ENCODE results near the gene FARS2. TPM values are rescaled to one million over a fixed set of nuclear protein-coding genes. Genes with fewer than 3 reads are reported as not detected.

Gene FARS2
- total and polyA plus RNA-seq, 5 donors = 13.9 to 19.6 (median 16.7) TPM

DNA sequence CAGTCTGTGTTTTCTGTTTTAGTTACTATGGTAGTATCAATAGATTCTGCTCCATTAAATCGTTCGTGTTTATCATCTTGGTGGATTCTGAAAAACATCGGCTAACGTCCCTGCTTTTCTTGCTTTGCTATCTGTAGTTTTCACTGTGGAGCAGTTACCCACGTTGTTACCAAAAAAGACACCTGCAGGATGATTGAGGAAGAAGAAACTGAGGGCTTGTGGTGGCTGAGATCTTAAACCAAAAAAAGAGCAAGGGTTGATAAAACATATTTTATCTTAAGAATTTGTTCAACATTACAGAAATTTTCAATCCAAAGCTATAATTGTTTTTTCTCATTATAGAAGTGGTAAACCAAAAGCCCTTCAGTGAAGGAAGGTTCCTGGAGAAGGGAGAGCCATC is 166.3 kb downstream of the FARS2 start:
- intact Hi-C loops (cut with DNase I) = no loop called here

DNA sequence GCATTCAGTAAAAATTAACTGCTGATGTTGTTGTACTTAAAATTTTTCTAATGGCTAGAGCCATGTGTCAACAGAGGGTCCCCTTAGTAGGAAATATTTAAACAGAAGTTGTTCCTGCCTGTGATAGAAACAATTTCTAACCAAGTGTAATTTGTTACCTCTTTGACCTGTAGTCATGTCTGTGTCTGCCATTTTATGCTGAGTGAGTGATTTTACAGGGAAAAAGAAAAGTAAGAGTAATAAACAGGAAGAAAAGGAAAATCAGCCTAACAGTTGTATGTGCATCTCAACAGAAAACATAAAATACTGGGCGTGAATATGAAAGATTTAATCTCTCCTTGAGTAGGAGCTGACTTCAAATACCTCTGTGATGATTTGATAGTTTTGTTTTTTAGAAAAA is 172.0 kb downstream of the FARS2 start:
- Histone ChIP-seq H3K9me3 (ENCODE audit: control insufficient read depth, low read length) (no peaks in the 10 kb centered on the region), H3K4me1 (ENCODE audit: control insufficient read depth, insufficient read depth, low read length) (no peaks in the 10 kb centered on the region), H3K27me3 (ENCODE audit: control insufficient read depth, insufficient read depth) (no peaks in the 10 kb centered on the region), H3K27ac (ENCODE audit: low read length) (no peak overlapping the region), H3K4me3 (ENCODE audit: low read length) (no peak overlapping the region)
- ATAC-seq (no peak), DNase-seq (no peak)
- intact Hi-C loops (cut with DNase I) = no loop called here
- 97% methylated on average over 1 of the region's 1 CpG for WGBS

More for the DNA sequence above, 166.3 kb downstream of the FARS2 start:
- Histone ChIP-seq H3K4me3 (ENCODE audit: low read length) (no peak overlapping the region), H3K27me3 (ENCODE audit: control insufficient read depth, insufficient read depth) (no peaks in the 10 kb centered on the region), H3K4me1 (ENCODE audit: control insufficient read depth, insufficient read depth, low read length) (no peaks in the 10 kb centered on the region), H3K9me3 (ENCODE audit: control insufficient read depth, low read length) (no peaks in the 10 kb centered on the region), H3K27ac (ENCODE audit: low read length) (no peak overlapping the region)
- WGBS = 70% methylated on average over 5 of the region's 5 CpGs
- no peak for DNase-seq
- ATAC-seq = no peak

DNA sequence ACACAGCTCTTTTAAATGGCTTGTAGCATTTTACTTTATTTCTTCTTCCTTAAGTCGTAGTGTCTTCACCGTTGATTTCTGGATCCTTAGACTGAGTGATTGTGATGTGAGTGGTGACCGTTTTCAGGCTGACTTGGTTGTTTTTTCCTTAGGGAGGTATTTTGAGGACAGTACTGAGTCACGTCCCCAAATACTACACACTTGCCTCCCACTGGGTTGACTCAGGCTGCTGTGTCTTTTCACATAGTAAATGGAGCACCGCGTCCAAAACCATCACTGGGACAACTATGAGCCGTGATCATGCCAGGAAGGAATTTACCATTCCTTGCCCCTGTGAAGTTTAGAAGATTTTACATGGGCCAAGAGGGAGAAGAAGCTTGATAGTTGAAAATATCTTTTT is 174.1 kb downstream of the FARS2 start:
- intact Hi-C loops (cut with DNase I) = no loop called here
- DNase-seq = no peak
- Histone ChIP-seq H3K9me3 (ENCODE audit: control insufficient read depth, low read length) (no peaks in the 10 kb centered on the region), H3K27ac (ENCODE audit: low read length) (no peak overlapping the region), H3K27me3 (ENCODE audit: control insufficient read depth, insufficient read depth) (no peaks in the 10 kb centered on the region), H3K4me1 (ENCODE audit: control insufficient read depth, insufficient read depth, low read length) (no peaks in the 10 kb centered on the region), H3K4me3 (ENCODE audit: low read length) (no peak overlapping the region)
- WGBS = 92% methylated on average over 7 of the region's 7 CpGs
- ATAC-seq = no peak

DNA sequence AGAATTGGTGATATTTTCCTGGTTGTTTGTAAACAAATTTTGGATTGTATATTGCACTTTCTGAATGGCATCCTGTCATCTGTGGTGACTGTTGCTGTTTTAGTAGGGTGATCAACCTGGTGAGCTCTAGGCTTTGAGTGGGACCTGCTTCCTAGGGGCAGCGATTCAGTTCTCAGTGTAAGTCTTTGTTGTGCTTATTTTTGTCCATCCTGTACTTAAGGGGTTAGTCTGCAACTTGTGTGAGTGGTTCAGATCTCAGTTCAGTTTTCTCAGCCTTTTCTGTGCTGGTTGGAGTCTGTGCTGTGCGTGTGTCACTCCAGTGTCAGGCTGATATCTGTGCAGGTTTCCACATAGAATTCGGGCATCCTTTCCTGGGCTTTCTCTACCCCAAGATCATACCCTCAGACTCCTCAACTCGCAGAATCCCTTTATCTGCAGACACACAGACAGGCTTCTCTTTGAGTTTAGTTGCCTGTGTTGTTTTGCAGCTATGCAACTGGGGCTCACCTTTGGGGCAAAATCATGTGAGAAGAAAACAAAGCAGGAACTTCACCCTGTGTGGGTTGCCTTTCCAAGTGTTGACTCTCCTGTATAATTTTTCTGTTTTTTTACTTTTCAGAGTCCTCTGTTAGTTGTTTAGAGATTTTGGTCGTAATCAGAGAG is 177.7 kb downstream of the FARS2 start:
- intact Hi-C loops (cut with DNase I) = no loop called here
- Histone ChIP-seq H3K4me1 (ENCODE audit: control insufficient read depth, insufficient read depth, low read length) (peaks cover 4% of the 10 kb centered on the region), H3K4me3 (ENCODE audit: low read length) (no peak overlapping the region), H3K27me3 (ENCODE audit: control insufficient read depth, insufficient read depth) (no peaks in the 10 kb centered on the region), H3K27ac (ENCODE audit: low read length) (no peak overlapping the region), H3K9me3 (ENCODE audit: control insufficient read depth, low read length) (no peaks in the 10 kb centered on the region)
- ATAC-seq = no peak
- WGBS = 66% methylated on average over 5 of the region's 5 CpGs
- DNase-seq = no peak

DNA sequence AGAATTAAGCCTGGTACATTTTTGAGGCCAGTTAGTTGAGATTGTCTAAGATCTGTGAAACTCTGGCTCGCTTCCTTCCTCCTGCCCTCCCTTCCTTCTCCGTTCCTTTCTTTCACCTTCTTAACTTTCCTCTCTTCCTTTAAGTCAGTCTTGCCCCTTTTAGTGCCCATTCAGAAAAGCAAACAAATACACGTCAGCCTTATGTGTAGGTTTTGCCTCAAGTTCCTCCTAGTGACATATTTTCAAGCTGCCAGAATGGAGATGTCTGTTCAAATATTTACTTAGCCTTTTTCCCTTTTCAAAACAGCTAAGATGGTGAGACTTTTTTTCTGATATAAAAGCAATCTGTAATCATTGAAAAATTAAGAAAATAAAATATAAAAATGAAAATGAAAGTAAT is 178.4 kb downstream of the FARS2 start:
- WGBS = 67% methylated on average over 3 of the region's 3 CpGs
- no peaks in the 10 kb centered on the region for H3K9me3 ChIP-seq (ENCODE audit: control insufficient read depth, low read length)
- no peak overlapping the region for H3K4me3 ChIP-seq (ENCODE audit: low read length)
- DNase-seq = no peak
- H3K4me1 ChIP-seq (ENCODE audit: control insufficient read depth, insufficient read depth, low read length) = peaks cover 4% of the 10 kb centered on the region
- intact Hi-C loops (cut with DNase I) = no loop called here
- H3K27ac ChIP-seq (ENCODE audit: low read length) = no peak overlapping the region
- H3K27me3 ChIP-seq (ENCODE audit: control insufficient read depth, insufficient read depth) = no peaks in the 10 kb centered on the region
- no peak for ATAC-seq

DNA sequence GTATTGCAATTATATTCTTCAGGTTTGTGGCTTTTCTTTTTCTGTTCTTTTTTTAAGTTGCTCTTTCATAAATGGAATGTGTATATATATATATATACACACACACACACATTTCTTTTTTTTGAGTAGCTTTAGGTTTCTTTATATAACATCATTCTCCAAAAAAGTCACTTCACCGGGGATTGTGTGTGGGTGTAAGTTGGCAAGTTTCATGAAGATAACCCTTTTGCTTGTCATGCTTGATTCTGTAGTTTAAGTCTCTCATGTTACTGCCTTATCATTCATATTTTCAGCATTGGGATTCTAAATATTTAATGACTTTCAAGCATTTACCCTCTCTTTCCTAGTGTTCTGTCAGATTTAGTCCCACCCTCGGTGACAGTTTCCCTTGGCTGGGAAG is 181.0 kb downstream of the FARS2 start:
- DNase-seq = no peak
- WGBS = 50% methylated on average over 2 of the region's 2 CpGs
- no peak for ATAC-seq
- intact Hi-C loops (cut with DNase I) = no loop called here
- H3K9me3 ChIP-seq (ENCODE audit: control insufficient read depth, low read length) = no peaks in the 10 kb centered on the region
- no peak overlapping the region for H3K27ac ChIP-seq (ENCODE audit: low read length)
- no peaks in the 10 kb centered on the region for H3K27me3 ChIP-seq (ENCODE audit: control insufficient read depth, insufficient read depth)
- peaks cover 4% of the 10 kb centered on the region for H3K4me1 ChIP-seq (ENCODE audit: control insufficient read depth, insufficient read depth, low read length)
- H3K4me3 ChIP-seq (ENCODE audit: low read length) = no peak overlapping the region

DNA sequence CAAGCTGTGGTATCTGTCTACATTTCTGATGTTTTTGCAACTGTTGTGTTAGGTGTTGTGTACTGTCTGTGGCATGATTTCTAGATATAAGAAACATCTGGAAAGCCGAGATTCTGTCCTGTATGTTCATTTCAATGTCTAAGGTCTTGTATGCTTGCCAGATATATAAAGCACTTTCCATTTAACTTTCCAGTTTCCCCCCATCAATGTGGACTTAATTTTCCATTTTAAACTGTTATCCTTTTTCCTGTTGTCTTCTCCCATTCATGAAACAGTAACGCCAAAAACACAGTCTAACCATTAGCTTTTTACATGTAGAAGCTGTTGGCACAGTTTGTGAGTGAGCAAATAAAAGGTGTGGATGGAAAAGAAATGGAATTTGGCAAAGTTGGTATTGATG is 181.6 kb downstream of the FARS2 start:
- H3K27me3 ChIP-seq (ENCODE audit: control insufficient read depth, insufficient read depth) = no peaks in the 10 kb centered on the region
- no peak for DNase-seq
- ATAC-seq = no peak
- H3K4me3 ChIP-seq (ENCODE audit: low read length) = no peak overlapping the region
- H3K4me1 ChIP-seq (ENCODE audit: control insufficient read depth, insufficient read depth, low read length) = peaks cover 4% of the 10 kb centered on the region
- no peak overlapping the region for H3K27ac ChIP-seq (ENCODE audit: low read length)
- H3K9me3 ChIP-seq (ENCODE audit: control insufficient read depth, low read length) = no peaks in the 10 kb centered on the region
- WGBS = 58% methylated on average over 2 of the region's 2 CpGs
- intact Hi-C loops (cut with DNase I) = no loop called here

DNA sequence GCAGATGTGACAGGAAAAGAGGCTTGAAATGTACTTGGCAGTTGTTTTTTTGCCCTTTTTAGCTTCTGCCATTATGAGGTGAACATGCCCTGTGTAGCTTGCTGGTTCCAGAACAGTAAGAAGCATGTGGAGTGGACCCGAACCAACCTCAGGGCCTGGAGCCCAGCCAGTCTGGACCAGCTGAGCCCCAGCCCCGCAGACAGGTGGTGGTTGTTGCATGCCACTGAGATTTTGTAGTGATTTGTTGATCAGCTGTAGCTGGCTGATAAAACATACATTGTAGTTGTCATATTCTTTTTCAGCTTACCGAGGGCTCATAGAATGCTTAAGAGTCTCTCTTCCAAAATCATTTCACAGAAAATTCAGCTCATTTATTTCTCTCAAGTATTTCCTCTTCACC is 182.2 kb downstream of the FARS2 start:
- ATAC-seq (no peak), DNase-seq (no peak)
- H3K27me3 ChIP-seq (ENCODE audit: control insufficient read depth, insufficient read depth) = no peaks in the 10 kb centered on the region
- no peak overlapping the region for H3K27ac ChIP-seq (ENCODE audit: low read length)
- peaks cover 4% of the 10 kb centered on the region for H3K4me1 ChIP-seq (ENCODE audit: control insufficient read depth, insufficient read depth, low read length)
- 54% methylated on average over 3 of the region's 3 CpGs for WGBS
- H3K4me3 ChIP-seq (ENCODE audit: low read length) = no peak overlapping the region
- no peaks in the 10 kb centered on the region for H3K9me3 ChIP-seq (ENCODE audit: control insufficient read depth, low read length)
- intact Hi-C loops (cut with DNase I) = no loop called here

DNA sequence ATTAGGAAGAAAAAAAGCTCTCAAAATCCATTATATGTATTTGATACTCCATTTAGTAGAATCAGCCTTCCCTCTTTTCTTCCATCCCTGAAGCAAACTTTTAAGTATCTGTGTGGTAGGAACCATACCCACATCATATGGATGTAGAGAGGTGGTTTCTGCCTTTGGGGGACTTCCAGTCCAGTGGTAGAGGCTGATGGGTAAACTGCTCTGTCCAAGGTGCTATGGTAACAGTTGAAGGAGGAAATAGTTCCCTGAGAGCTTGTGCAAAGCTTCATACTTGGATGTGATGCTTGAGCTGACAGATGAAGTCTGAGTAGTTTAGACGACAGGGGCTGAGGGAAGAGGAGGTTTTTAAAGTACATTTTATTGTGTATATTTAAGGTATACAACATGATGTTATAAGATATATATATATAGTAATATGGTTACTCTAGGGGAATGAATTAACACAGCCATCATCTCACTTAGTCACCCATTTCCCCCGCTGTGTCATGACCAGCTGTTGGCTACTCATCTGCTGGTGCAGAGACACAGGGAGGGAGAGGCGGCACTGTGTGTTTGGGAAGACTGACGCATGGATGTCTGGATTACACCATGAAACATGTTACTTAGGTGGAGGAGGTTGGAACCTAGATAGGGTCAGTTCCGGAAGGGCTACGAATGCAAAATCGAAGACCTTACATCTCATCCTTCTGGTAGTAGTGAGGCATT is 185.2 kb downstream of the FARS2 start:
- no peak for ATAC-seq
- intact Hi-C loops (cut with DNase I) = no loop called here
- H3K9me3 ChIP-seq (ENCODE audit: control insufficient read depth, low read length) = no peaks in the 10 kb centered on the region
- no peak for DNase-seq
- no peaks in the 10 kb centered on the region for H3K27me3 ChIP-seq (ENCODE audit: control insufficient read depth, insufficient read depth)
- 97% methylated on average over 7 of the region's 7 CpGs for WGBS
- H3K27ac ChIP-seq (ENCODE audit: low read length) = no peak overlapping the region
- H3K4me1 ChIP-seq (ENCODE audit: control insufficient read depth, insufficient read depth, low read length) = peaks cover 4% of the 10 kb centered on the region
- H3K4me3 ChIP-seq (ENCODE audit: low read length) = no peak overlapping the region

DNA sequence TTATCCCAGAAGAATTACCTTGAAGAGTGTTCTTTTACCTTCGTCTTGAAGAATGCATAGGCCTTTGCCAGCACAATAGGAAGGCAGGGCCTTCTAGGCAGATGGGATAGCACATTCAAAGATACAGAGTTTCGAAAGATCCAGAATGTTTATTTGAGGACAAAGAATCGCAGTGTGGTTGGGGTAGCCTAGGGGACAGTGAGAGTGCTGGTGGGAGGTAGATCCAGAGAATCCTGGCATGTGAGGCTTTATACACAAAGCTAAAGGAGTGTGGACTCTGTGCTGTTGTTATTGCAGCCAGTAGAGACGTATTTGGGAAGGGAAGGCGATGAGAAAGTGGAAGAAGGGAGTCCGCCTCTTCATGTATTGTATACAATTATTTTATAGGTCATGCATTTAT is 186.6 kb downstream of the FARS2 start:
- no peaks in the 10 kb centered on the region for H3K27me3 ChIP-seq (ENCODE audit: control insufficient read depth, insufficient read depth)
- no peak overlapping the region for H3K27ac ChIP-seq (ENCODE audit: low read length)
- DNase-seq (no peak), ATAC-seq (no peak)
- H3K9me3 ChIP-seq (ENCODE audit: control insufficient read depth, low read length) = no peaks in the 10 kb centered on the region
- intact Hi-C loops (cut with DNase I) = no loop called here
- peaks cover 4% of the 10 kb centered on the region for H3K4me1 ChIP-seq (ENCODE audit: control insufficient read depth, insufficient read depth, low read length)
- no peak overlapping the region for H3K4me3 ChIP-seq (ENCODE audit: low read length)
- 93% methylated on average over 6 of the region's 6 CpGs for WGBS

DNA sequence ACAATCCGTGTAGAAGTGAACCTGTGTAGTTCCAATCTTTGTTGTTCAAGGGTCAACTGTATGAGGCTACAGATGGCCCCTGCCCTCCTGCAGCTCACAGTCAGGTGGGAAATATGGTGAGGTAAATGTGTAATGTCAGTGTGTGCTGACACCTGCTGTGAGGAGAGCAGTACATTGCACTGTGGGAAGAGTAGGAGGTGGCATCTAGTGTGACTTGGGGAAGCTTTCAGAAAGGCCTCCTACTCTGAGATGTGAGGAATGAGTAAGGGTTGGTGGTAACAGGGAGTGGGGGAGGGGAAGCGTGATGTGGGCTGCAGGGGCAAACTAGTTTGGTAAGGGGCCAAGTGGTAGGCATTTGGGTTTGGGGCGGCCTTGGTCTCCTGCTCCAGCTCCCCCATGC is 188.8 kb downstream of the FARS2 start:
- no peaks in the 10 kb centered on the region for H3K9me3 ChIP-seq (ENCODE audit: control insufficient read depth, low read length)
- ATAC-seq = peak in 1 of 2 donors; percentile 14

More for the DNA sequence above, 188.8 kb downstream of the FARS2 start:
- H3K27ac ChIP-seq (ENCODE audit: low read length) = no peak overlapping the region
- intact Hi-C loops (cut with DNase I) = no loop called here
- no peak for DNase-seq
- WGBS = 92% methylated on average over 3 of the region's 3 CpGs
- H3K4me1 ChIP-seq (ENCODE audit: control insufficient read depth, insufficient read depth, low read length) = no peaks in the 10 kb centered on the region
- H3K4me3 ChIP-seq (ENCODE audit: low read length) = no peak overlapping the region
- H3K27me3 ChIP-seq (ENCODE audit: control insufficient read depth, insufficient read depth) = no peaks in the 10 kb centered on the region

Data from right cardiac atrium (tissue), 5 donors.